Natural killer cell (primary cell): Measurements from ENCODE around the gene ABCB9. TPM values are rescaled to one million over a fixed set of nuclear protein-coding genes. Genes with fewer than 3 reads are reported as not detected.
"Not testable (repeated sequence)": the region's sequence is repeated elsewhere in the genome, so short reads cannot be mapped to it uniquely, and the experiment has no call there.

ENCODE experiments used
- ATAC-seq, 3 donors: fragments of 150-1000 bp in 2 of 3; fragments of 200-7000 bp in 1 of 3; cut with Tn5 transposase; 1 replicate in 1 of 3; 2 replicates in 2 of 3; pipeline ENCODE4 v1.10.0; 2021; ENCODE audit warnings: mild to moderate bottlenecking in 2 of 3, moderate library complexity in 2 of 3
- DNase-seq, 2 donors: peaks; one replicate each; pipeline versions ENCODE4 v3.0.0 to v3.0.0-alpha.2; 2013 to 2021; ENCODE audit warnings: mixed read lengths in 1 of 2
- H3K27ac ChIP-seq: one replicate; pipeline ENCODE4 v1.5.1; 2013; ENCODE audit warnings: mild to moderate bottlenecking, low read length
- H3K27me3 ChIP-seq: one replicate; pipeline ENCODE4 v1.6.1; 2013; ENCODE audit warnings: low read length; ENCODE audit not compliant: control insufficient read depth, insufficient read depth
- H3K36me3 ChIP-seq: one replicate; pipeline ENCODE4 v1.6.1; 2013; ENCODE audit warnings: low read length; ENCODE audit not compliant: control insufficient read depth, insufficient read depth
- H3K4me1 ChIP-seq: one replicate; pipeline ENCODE4 v1.6.1; 2013; ENCODE audit warnings: low read length; ENCODE audit not compliant: control insufficient read depth, insufficient read depth
- H3K4me3 ChIP-seq: one replicate; pipeline ENCODE4 v1.5.1; 2013; ENCODE audit warnings: low read length
- H3K9me3 ChIP-seq: one replicate; pipeline ENCODE4 v1.6.1; 2013; ENCODE audit warnings: low read length; ENCODE audit not compliant: control insufficient read depth, insufficient read depth
- H3K27ac Mint-ChIP-seq, 2 donors: one replicate each; pipeline ENCODE4 v1.8.0; 2022; ENCODE audit warnings: mild to moderate bottlenecking in 2 of 2, mixed read lengths in 2 of 2, moderate library complexity in 1 of 2
- H3K27me3 Mint-ChIP-seq, 2 donors: one replicate each; pipeline ENCODE4 v1.8.0; 2022; ENCODE audit warnings: low read depth in 2 of 2, mixed read lengths in 2 of 2
- H3K36me3 Mint-ChIP-seq: one replicate; pipeline ENCODE4 v1.8.0; 2022; ENCODE audit warnings: mixed read lengths
- H3K4me1 Mint-ChIP-seq, 2 donors: one replicate each; pipeline ENCODE4 v1.8.0; 2022; ENCODE audit warnings: mixed read lengths in 2 of 2
- H3K4me3 Mint-ChIP-seq: one replicate; pipeline ENCODE4 v1.8.0; 2022; ENCODE audit warnings: mild to moderate bottlenecking, moderate library complexity, mixed read lengths
- H3K9me3 Mint-ChIP-seq, 2 donors: one replicate each; pipeline ENCODE4 v1.8.0; 2022; ENCODE audit warnings: mixed read lengths in 2 of 2
- CTCF ChIP-seq: fragments of 200-600 bp; IDR thresholded peaks from one replicate; pipeline ENCODE4 v1.8.0; 2022; ENCODE audit warnings: antibody characterized with exemption
- WGBS: methylation state at CpG from one replicate; pipeline ENCODE4 v1.1.7; 2013; ENCODE audit warnings: missing lambda C conversion rate; ENCODE audit not compliant: insufficient coverage; 5-methylcytosine and 5-hydroxymethylcytosine counted together
- intact Hi-C: fragments of 100-400 bp; cut with micrococcal nuclease; formaldehyde crosslinking; loops from one replicate; pipeline ENCODE4 v1.14.2; 2022
- total RNA-seq, 4 donors: library from RNA; stranded (reverse); fragments of 120-200 nt in 1 of 4; gene quantifications; one replicate each; pipeline versions ENCODE4 v1.2.3 to v1.2.4, GENCODE V29; 2013 to 2022

The ABCB9 gene
- total RNA-seq, 3 donors from 2014 or later (not counting 1 experiment from before 2014, with no cell fraction given) = 2.4 to 4.0 (median 3.3) TPM

GRCh38 chr12:122909442-122910288, 56.6 kb downstream of the ABCB9 start:
- Histone ChIP-seq H3K4me3 (no peak overlapping the region), H3K36me3 (no peaks in the 10 kb centered on the region), H3K9me3 (no peaks in the 10 kb centered on the region), H3K27ac (no peak overlapping the region), H3K27me3 (no peaks in the 10 kb centered on the region), H3K4me1 (no peaks in the 10 kb centered on the region)
- intact Hi-C loops = no loop called here
- Mint-ChIP-seq H3K27me3 (no peaks in the 10 kb centered on the region), H3K4me1 (no peaks in the 10 kb centered on the region), H3K36me3 (no peaks in the 10 kb centered on the region), H3K9me3 (no peaks in the 10 kb centered on the region), H3K4me3 (no peak overlapping the region), H3K27ac (no peak overlapping the region)
- WGBS = 79% methylated on average over 11 of the region's 12 CpGs
- no peak for DNase-seq
- ATAC-seq = no peak
- no peak for TF ChIP-seq CTCF

- no peak overlapping the region for H3K27ac ChIP-seq
- ATAC-seq (no peak), DNase-seq (no peak)
- Mint-ChIP-seq H3K27ac (no peak overlapping the region), H3K4me3 (no peak overlapping the region), H3K27me3 (no peaks in the 10 kb centered on the region), H3K36me3 (no peaks in the 10 kb centered on the region), H3K4me1 (no peaks in the 10 kb centered on the region), H3K9me3 (no peaks in the 10 kb centered on the region)
- WGBS = 92% methylated on average over 6 of the region's 6 CpGs
- no peaks in the 10 kb centered on the region for H3K4me1 ChIP-seq
- intact Hi-C loops = no loop called here
- no peak for TF ChIP-seq CTCF
- no peaks in the 10 kb centered on the region for H3K36me3 ChIP-seq
- H3K4me3 ChIP-seq = no peak overlapping the region
- no peaks in the 10 kb centered on the region for H3K9me3 ChIP-seq
- H3K27me3 ChIP-seq = no peaks in the 10 kb centered on the region
These were observed 57.3 kb downstream of the ABCB9 start for GRCh38 chr12:122908915-122909314.

GRCh38 chr12:122905258-122905657, 61.0 kb downstream of the ABCB9 start:
- H3K27me3 ChIP-seq, H3K4me3 ChIP-seq, H3K36me3 ChIP-seq, H3K27me3 Mint-ChIP-seq, H3K27ac ChIP-seq, H3K4me3 Mint-ChIP-seq, H3K9me3 ChIP-seq, H3K36me3 Mint-ChIP-seq, intact Hi-C loops, H3K9me3 Mint-ChIP-seq, ATAC-seq, H3K27ac Mint-ChIP-seq, DNase-seq: not testable (repeated sequence)
- peaks cover 19 to 26% of the 10 kb centered on the region in 2 donors for H3K4me1 Mint-ChIP-seq
- peaks cover 19% of the 10 kb centered on the region for H3K4me1 ChIP-seq
- 94% methylated on average over 3 of the region's 5 CpGs for WGBS

- Mint-ChIP-seq H3K4me1 (peaks cover 33 to 41% of the 10 kb centered on the region in 2 donors), H3K36me3 (no peaks in the 10 kb centered on the region), H3K4me3 (no peak overlapping the region), H3K9me3 (no peaks in the 10 kb centered on the region), H3K27ac (peak overlapping the region; percentile 5 to 62), H3K27me3 (no peaks in the 10 kb centered on the region)
- Histone ChIP-seq H3K27ac (no peak overlapping the region), H3K27me3 (no peaks in the 10 kb centered on the region), H3K4me1 (peaks cover 35% of the 10 kb centered on the region), H3K9me3 (no peaks in the 10 kb centered on the region), H3K36me3 (no peaks in the 10 kb centered on the region), H3K4me3 (no peak overlapping the region)
- intact Hi-C loops = no loop called here
- no peak for TF ChIP-seq CTCF
- DNase-seq = no peak
- no peak for ATAC-seq
- 82% methylated on average over 5 of the region's 7 CpGs for WGBS
These were observed 62.6 kb downstream of the ABCB9 start for GRCh38 chr12:122903693-122904034.
